ENCODE results near the gene DLGAP5. TPM values are rescaled to one million over a fixed set of nuclear protein-coding genes. Genes with fewer than 3 reads are reported as not detected.

DLGAP5 gene
- total and polyA plus RNA-seq, 2 of the 13 experiments (the other 11 are each of a cell fraction or from before 2014, with no cell fraction given) = 7.7 to 55.8 TPM

DNA sequence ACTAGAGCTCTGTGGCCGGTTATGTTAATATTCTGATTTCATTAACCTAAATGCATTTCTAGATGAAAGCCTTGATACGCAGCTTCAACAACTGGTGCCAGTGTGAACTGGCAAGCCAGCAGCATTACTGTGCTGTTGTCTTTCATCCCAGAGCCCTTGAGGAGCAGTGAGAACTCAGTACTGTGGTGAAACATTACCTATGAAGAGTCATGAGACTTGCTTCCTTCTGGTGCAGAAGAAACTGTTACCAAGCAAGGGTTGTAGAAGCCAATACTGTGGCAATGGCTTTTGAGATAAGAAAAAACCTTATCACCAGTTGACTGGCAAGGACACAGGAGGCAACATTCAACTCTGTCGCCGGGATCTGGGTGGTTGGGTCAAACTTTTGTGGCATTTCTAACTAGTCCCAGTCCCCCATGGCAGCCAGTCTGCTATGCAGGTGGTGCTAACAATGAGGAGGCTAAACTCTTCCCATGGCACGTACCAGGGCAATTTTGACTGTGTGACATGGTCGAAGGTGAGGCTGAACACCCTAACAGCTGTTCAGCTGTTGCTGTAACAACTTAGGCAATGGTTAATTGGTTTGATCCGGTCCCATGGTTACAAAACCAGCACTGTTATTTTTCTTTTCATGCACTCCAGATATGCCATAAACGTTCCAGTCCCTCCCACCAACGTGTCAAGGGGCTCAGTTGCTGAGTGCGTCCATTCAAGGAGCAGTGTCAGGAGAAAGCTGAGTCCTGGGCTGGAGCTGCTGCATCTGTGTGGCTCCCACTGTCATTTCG is 74.9 kb downstream of the DLGAP5 start (continued):
- TF ChIP-seq HNF1A (IDR thresholded peaks at IDR 0.05; ENCODE audit: low read depth) = no peak
- TF ChIP-seq HNF1A (CRISPR knock-in tag; IDR thresholded peaks at IDR 0.05; ENCODE audit: borderline replicate concordance) = no peak
- TF ChIP-seq CEBPB (IDR thresholded peaks at IDR 0.05; ENCODE audit: borderline replicate concordance, low read depth, low read length) = peak; percentile 24; the same call in 1 of the 2 replicates
- peak; percentile 46; the same call in 1 of the 2 replicates for TF ChIP-seq NR2F6 (IDR thresholded peaks at IDR 0.05)
- TF ChIP-seq NR2F6 (CRISPR knock-in tag; IDR thresholded peaks at IDR 0.05) = peak; percentile 51; the same call in 1 of the 2 replicates
- no peak for TF ChIP-seq ZNF549 (CRISPR knock-in tag; IDR thresholded peaks at IDR 0.05)
- TF ChIP-seq, protein P1, sequence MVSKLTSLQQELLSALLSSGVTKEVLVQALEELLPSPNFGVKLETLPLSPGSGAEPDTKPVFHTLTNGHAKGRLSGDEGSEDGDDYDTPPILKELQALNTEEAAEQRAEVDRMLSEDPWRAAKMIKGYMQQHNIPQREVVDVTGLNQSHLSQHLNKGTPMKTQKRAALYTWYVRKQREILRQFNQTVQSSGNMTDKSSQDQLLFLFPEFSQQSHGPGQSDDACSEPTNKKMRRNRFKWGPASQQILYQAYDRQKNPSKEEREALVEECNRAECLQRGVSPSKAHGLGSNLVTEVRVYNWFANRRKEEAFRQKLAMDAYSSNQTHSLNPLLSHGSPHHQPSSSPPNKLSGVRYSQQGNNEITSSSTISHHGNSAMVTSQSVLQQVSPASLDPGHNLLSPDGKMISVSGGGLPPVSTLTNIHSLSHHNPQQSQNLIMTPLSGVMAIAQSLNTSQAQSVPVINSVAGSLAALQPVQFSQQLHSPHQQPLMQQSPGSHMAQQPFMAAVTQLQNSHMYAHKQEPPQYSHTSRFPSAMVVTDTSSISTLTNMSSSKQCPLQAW (CRISPR knock-in tag; IDR thresholded peaks at IDR 0.05) = no peak
- TF ChIP-seq FOXK1 (CRISPR knock-in tag; IDR thresholded peaks at IDR 0.05; ENCODE audit: borderline replicate concordance, low read depth) = no peak
- TF ChIP-seq REPIN1 (CRISPR knock-in tag; IDR thresholded peaks at IDR 0.05; ENCODE audit: borderline replicate concordance, low read depth) = no peak
- TF ChIP-seq ZNF235 (CRISPR knock-in tag; IDR thresholded peaks at IDR 0.05; ENCODE audit: borderline replicate concordance) = no peak
- TF ChIP-seq ZNF292 (CRISPR knock-in tag; IDR thresholded peaks at IDR 0.05; ENCODE audit: borderline replicate concordance, low read depth) = peak; percentile 59; the same call in 1 of the 2 replicates
- TF ChIP-seq RBAK (CRISPR knock-in tag; IDR thresholded peaks at IDR 0.05) = no peak
- TF ChIP-seq, protein P2, sequence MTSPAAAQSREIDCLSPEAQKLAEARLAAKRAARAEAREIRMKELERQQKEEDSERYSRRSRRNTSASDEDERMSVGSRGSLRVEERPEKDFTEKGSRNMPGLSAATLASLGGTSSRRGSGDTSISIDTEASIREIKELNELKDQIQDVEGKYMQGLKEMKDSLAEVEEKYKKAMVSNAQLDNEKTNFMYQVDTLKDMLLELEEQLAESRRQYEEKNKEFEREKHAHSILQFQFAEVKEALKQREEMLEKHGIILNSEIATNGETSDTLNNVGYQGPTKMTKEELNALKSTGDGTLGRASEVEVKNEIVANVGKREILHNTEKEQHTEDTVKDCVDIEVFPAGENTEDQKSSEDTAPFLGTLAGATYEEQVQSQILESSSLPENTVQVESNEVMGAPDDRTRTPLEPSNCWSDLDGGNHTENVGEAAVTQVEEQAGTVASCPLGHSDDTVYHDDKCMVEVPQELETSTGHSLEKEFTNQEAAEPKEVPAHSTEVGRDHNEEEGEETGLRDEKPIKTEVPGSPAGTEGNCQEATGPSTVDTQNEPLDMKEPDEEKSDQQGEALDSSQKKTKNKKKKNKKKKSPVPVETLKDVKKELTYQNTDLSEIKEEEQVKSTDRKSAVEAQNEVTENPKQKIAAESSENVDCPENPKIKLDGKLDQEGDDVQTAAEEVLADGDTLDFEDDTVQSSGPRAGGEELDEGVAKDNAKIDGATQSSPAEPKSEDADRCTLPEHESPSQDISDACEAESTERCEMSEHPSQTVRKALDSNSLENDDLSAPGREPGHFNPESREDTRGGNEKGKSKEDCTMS (CRISPR knock-in tag; conservative IDR thresholded peaks at IDR 0.05) = no peak
- TF ChIP-seq, protein P3, sequence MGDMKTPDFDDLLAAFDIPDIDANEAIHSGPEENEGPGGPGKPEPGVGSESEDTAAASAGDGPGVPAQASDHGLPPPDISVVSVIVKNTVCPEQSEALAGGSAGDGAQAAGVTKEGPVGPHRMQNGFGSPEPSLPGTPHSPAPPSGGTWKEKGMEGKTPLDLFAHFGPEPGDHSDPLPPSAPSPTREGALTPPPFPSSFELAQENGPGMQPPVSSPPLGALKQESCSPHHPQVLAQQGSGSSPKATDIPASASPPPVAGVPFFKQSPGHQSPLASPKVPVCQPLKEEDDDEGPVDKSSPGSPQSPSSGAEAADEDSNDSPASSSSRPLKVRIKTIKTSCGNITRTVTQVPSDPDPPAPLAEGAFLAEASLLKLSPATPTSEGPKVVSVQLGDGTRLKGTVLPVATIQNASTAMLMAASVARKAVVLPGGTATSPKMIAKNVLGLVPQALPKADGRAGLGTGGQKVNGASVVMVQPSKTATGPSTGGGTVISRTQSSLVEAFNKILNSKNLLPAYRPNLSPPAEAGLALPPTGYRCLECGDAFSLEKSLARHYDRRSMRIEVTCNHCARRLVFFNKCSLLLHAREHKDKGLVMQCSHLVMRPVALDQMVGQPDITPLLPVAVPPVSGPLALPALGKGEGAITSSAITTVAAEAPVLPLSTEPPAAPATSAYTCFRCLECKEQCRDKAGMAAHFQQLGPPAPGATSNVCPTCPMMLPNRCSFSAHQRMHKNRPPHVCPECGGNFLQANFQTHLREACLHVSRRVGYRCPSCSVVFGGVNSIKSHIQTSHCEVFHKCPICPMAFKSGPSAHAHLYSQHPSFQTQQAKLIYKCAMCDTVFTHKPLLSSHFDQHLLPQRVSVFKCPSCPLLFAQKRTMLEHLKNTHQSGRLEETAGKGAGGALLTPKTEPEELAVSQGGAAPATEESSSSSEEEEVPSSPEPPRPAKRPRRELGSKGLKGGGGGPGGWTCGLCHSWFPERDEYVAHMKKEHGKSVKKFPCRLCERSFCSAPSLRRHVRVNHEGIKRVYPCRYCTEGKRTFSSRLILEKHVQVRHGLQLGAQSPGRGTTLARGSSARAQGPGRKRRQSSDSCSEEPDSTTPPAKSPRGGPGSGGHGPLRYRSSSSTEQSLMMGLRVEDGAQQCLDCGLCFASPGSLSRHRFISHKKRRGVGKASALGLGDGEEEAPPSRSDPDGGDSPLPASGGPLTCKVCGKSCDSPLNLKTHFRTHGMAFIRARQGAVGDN (CRISPR knock-in tag; IDR thresholded peaks at IDR 0.05) = peak; percentile 37
- peak; percentile 72 for TF ChIP-seq CEBPG (CRISPR knock-in tag; IDR thresholded peaks at IDR 0.05)
- no peak for TF ChIP-seq ZKSCAN5 (CRISPR knock-in tag; IDR thresholded peaks at IDR 0.05)
- TF ChIP-seq MEIS1 (CRISPR knock-in tag; IDR thresholded peaks at IDR 0.05; ENCODE audit: borderline replicate concordance) = 0 out of 2 replicates have a peak, but pooled peaks have one; percentile 38
